HG03571 (cell line): ENCODE data around the gene THRB.

Experiments used
- ATAC-seq: cut with Tn5 transposase; IDR thresholded peaks from one replicate; pipeline ENCODE4 v1.9.1; 2021; ENCODE audit not compliant: unreplicated experiment

The THRB gene

GRCh38 chr3:24316887-24317383, 177.7 kb downstream of the THRB start:
- no peak for ATAC-seq

DNA sequence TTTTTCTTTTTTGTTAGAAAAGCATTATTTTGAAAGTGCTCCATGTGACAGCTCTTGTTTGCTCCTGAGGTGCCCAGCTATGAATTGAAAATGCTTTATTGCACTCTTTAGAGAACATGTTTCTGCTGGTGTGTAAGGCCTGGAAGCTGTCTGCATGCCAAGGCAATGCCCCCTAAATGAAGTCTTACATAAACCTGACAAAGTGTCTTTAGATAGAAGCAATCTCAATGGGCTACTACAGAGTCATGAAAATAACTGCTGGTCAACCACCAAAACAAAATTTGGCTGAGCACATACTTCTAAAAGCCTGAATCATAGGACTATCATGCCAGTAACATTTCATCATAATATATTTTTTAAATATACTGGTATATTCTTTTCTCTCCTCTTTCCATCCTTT, 178.7 kb downstream of the THRB start:
- no peak for ATAC-seq

DNA sequence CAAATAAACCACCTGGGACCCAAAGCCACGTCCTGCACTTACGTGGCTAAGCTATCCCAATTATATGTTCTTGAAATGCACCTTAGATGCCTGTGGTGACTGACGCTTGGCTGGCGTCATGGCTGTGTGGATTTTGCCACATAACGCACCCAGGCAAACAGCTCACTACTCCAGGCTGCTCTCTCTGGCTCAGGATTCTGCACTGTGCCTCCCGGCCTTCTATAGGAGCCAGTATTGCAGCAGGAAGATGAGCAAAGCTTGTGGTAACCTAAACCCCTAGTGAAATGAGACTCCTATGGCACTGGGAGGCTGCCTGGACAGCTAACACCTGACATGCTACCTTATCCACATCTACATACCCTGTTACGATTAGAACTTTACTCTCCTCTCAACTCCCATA, 179.3 kb downstream of the THRB start:
- no peak for ATAC-seq

GRCh38 chr3:24311881-24312280, 182.8 kb downstream of the THRB start:
- ATAC-seq: no peak

- ATAC-seq: no peak
Measured at GRCh38 chr3:24310887-24311286, 183.8 kb downstream of the THRB start.

DNA sequence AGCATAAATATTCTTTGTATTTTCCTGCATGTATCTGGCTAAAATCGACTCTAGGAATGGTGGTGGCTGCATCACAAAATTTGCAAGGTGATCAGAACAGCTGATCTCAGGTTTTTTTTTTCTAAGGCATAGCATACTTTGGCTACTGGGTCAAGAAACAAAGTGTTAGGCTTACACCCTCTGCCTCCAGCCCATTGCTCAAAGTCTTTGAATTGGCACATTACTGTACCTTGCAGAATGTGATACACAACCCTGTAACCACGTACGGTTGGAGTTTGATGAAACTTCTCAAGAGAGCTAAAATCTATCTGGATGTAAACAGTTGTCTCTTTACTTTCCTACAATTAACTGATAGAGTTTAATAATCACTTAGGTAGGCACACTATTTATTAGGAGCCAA, 188.1 kb downstream of the THRB start:
- ATAC-seq: no peak

DNA sequence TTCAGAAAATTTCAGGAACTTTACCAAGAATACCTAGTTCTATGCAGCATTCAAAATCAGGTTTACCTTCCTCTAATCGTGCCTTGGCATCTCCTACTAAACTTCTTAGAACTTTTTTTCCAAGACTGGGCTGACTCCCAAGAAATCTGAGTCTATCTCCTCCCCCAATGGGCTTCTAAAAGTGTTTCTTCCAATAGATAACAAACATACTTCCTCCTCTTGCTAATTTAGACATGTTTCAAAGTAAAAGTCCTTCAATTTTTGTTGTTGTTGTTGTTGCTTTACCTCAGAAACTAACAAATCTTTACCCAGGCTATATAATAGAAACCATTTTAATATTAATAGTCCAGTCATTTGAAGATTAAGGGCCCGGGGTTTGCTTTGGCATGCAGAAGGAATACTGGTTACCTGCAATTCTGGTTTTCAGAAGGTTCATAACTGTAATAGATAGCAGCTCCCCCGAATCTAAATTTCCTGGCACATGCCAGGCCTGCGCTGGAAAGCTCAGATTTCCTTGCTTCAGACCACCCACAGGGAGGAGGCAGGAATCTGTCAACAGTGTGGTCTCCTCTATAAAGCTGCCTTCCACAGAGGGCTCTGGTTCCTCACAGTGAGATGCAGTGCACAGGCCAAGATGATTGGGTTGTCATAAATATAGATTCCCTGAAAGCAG, 188.7 kb downstream of the THRB start:
- ATAC-seq: no peak

- ATAC-seq: no peak
Measured at GRCh38 chr3:24303057-24303754, 191.4 kb downstream of the THRB start.

- ATAC-seq: no peak
Measured at GRCh38 chr3:24302396-24302795, 192.3 kb downstream of the THRB start.

GRCh38 chr3:24300949-24301348, 193.7 kb downstream of the THRB start:
- no peak for ATAC-seq

DNA sequence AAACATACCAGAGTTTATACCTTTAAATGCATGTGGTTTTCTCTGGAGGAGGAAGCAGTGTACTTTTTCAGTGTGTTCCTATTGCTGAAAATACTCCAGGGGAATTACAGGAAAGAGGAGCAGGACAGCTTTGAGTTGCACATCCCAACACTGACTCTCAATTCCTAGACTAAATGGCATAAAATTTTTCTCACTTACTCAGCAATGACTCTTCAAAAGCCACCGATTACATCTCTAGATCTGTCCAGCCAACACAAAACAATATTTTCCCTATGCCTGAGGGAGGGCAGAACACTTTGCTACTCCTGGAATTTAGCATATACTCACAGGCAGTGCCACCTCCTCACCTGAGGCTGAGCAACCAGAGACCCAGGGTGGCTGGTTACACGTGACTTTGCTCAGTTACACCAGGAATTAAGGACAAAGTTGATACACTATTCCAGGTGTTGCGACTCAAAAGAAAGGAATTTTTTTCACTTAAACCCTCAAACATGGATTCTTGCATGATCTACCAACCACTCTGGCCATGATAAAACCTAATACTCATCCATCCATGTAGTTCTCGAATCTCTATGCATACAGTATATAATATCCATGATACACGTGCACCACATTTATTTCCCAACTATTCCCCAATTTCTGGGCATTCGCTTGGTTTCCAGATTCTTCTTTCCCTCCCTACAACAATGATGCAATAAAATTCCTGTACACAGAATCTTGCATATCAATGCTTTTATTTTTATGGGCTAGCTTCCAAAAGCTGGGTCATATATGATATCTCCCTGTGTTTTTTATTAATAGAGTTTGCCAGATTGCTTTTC, 194.6 kb downstream of the THRB start:
- no peak for ATAC-seq

DNA sequence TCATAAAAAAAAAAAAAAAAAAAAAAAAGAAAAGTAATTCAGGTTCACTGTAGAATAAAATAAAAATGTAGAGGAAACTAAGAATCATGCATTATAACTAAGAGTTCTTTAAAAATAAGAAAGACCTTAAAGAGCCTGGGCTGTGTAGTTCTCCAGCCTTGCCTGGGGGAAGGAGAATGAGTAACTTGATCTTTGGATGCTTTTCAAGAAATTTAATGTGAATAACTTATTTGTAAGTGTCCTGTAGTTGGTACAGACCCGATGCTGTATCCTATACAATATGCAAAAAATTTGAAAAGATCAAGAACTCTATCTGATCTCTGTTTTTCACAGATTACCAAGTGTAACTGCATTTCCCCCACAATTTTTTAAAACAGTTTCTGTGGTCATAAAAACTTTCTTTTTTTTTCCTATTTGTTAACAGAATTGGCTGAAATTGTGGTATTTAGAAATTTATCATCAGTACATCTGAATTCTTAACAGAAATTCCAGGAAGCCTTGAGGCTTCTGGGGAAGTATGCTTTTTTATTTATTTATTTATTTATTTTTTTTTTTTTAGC, 195.3 kb downstream of the THRB start:
- no peak for ATAC-seq

- ATAC-seq: no peak
Measured at GRCh38 chr3:24296441-24297205, 198.0 kb downstream of the THRB start.

DNA sequence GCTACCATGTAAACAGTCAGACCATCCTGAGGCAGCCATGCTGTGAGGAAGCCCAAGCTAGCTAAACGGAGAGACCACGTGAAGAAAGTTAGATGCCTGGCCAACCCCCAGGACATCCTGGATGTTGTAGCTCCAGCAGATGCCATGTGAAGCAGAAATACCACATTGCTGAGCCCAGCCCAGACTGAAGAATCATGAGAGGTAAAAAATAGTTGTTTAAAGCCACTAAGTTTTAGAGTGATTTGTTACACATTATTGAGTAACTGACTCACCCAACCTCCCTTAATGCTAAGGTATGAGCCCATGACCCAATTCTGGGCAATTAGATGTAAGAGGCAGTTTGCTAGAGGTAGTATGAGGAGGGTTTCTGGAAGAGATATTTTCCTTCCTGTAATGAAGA, 200.5 kb downstream of the THRB start:
- no peak for ATAC-seq

DNA sequence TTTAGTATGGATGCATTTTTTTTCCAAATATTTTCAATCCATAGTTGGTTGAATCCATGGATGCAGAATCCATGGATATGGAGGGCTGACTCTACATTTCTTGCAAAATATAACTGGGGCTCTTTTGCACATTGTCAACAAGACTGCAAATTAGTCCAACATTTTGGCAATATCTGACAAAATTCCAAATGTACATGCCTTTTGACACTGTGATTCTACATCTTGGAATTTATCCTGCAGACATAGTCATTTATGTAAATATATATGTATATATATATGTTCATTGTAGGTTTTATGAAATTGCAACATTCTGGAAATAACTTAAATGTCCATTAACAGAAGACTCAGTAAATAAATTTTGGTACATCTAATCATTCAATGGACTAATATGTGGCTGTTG, 203.0 kb downstream of the THRB start:
- no peak for ATAC-seq

- no peak for ATAC-seq
Measured at GRCh38 chr3:24290596-24290995, 204.1 kb downstream of the THRB start.

DNA sequence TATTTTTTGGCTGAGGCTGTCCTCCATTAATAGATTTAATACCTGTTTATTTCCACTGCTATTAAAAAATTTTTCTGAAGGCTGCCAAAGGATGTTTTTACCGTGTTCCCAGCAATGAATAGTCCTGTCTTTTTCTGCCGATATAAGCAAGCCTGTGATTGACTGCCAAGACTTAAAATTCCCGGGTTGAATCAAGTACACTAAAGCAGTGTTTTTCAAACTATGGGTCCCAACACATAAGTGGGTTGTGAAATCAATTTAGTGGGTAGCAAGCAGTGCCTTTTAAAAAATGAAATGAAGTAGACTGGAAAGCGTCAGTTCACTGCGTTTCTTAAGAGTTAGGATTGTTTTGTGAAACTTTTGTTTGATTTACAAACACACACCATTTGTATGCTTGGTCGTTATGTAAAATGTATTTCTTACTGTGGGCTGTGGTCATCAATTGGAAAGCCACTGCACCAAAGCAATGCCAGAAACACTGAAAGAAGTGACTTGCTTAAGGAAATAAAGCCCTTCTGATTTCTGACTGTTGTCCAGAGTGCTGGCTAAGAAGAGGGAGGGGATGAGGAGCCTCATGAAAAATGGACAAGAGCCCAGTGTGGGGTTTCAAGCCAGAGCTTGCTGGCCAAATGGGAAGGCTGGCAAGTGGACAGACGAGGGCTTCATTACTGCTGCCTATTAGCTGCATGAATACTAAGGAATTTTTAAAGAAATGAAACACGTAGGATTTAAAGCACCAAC, 206.0 kb downstream of the THRB start:
- no peak for ATAC-seq

DNA sequence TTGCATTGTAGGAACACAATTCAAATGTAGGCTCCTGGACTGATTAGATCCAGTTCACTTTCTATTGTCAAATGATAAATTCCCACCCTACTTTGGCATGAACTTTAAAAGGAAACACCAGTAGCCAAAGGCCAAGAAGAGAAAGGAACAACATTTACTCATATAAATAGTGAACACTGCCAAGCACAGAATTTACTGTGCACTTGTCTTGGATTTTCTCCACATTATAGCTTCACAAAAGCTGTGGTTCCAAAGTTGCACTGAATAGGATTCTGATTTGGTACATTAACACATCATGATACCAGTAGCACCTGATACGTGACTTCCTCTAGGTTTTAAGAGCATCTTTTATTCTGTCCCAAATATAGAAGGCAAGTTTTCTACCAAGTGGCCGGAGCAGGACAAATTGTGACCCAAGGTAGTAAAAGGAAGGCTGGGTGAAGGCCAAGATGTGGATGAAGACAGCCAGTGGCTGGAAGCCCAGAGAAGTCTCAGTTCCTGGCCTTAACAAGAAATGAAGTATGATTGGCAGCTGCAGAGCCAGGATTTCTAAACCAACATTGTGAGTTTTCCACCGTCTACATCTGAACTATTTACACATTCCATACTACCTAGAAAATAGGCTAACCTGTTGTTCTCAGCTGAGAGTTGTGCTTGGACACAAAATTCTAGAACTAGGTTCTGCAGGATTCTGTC, 206.7 kb downstream of the THRB start:
- no peak for ATAC-seq

DNA sequence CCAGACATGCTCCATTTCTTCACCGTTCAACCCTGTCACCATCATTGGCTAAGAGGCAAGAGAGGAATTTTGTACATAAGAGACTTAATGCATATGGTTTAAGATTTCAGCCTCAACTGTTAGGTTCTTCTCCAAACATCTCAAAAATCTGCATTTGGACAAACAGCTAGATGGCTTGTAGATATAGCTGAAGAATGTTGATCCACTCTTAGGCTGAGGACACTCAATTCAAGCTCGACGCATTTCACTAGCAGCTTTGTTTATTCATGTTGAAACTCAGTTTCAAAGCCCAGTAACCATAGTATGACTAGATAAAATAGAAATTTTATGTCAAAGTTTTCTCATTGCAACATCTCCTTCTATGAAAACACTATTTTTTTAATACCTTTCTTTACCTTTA, 208.2 kb downstream of the THRB start:
- ATAC-seq: no peak
